LNCaP clone FGC (cell line): Measurements from ENCODE around the gene HNRNPA2B1.

ENCODE experiments used
- DNase-seq: peaks from one replicate; pipeline ENCODE4 v3.0.0-alpha.2; 2011; ENCODE audit warnings: low read depth
- H3K4me3 ChIP-seq: 2 replicates; pipeline ENCODE4 v1.5.1; 2011; ENCODE audit warnings: mild to moderate bottlenecking, low read depth, low read length, control low read depth
- CTCF ChIP-seq: IDR thresholded peaks from 2 replicates; pipeline ENCODE4 v1.5.1; 2012; ENCODE audit warnings: mild to moderate bottlenecking; ENCODE audit not compliant: control insufficient read depth, insufficient read depth; ENCODE audit errors: extremely low read depth

The HNRNPA2B1 gene

GRCh38 chr7:26192485-26193087 lies 8.0 kb downstream of the HNRNPA2B1 start:
- DNase-seq, result no peak
- TF ChIP-seq CTCF, result no peak
- H3K4me3 ChIP-seq, result no peak overlapping the region

GRCh38 chr7:26191974-26192479 lies 8.5 kb downstream of the HNRNPA2B1 start:
- no peak for DNase-seq
- TF ChIP-seq CTCF, result no peak

GRCh38 chr7:26191233-26191973 lies 9.1 kb downstream of the HNRNPA2B1 start:
- H3K4me3 ChIP-seq, result no peak overlapping the region
- DNase-seq, result no peak
- no peak for TF ChIP-seq CTCF

More at GRCh38 chr7:26191974-26192479, 8.5 kb downstream of the HNRNPA2B1 start:
- H3K4me3 ChIP-seq, result no peak overlapping the region

- TF ChIP-seq CTCF, result no peak
- no peak overlapping the region for H3K4me3 ChIP-seq
- DNase-seq, result no peak
Measured at GRCh38 chr7:26190417-26190869, 10.1 kb downstream of the HNRNPA2B1 start.

GRCh38 chr7:26189697-26190096 lies 10.8 kb downstream of the HNRNPA2B1 start:
- H3K4me3 ChIP-seq, result no peak overlapping the region
- no peak for DNase-seq
- no peak for TF ChIP-seq CTCF

GRCh38 chr7:26188957-26189541 lies 11.5 kb downstream of the HNRNPA2B1 start:
- no peak overlapping the region for H3K4me3 ChIP-seq
- no peak for TF ChIP-seq CTCF
- no peak for DNase-seq
